MCF 10A (cell line): ENCODE data around the gene INAFM2. TPM values are rescaled to one million over a fixed set of nuclear protein-coding genes. Genes with fewer than 3 reads are reported as not detected.
A peak's percentile ranks its signal among the peaks of the same experiment; 100 is the strongest.

ENCODE experiments used
- BruUV-seq: library from RNA; stranded (reverse); fragments of 400-500 nt; replicated peaks from 2 replicates; lab custom pipeline; 2021; lab: Mats Ljungman, UMichigan
- CTCF ChIA-PET: fragments of 300-600 bp; sonication (Branson Sonifier 250); formaldehyde crosslinking; extraction: SDS; loops from one replicate; lab custom pipeline; 2021; ENCODE audit warnings: antibody characterized with exemption, inconsistent platforms; lab: Yijun Ruan, JAX
- POLR2A ChIA-PET: fragments of 300-600, 350-650 bp; sonication (Branson Sonifier 250); formaldehyde crosslinking; extraction: SDS; loops from one replicate; lab custom pipeline; 2020; ENCODE audit warnings: antibody characterized with exemption, inconsistent platforms; lab: Yijun Ruan, JAX
- DNase-seq: peaks from one replicate; pipeline ENCODE4 v3.0.0-alpha.2; 2018; ENCODE audit not compliant: unreplicated experiment
- H3K27ac Mint-ChIP-seq: one replicate; pipeline ENCODE4 v1.8.0; 2022; ENCODE audit warnings: mild to moderate bottlenecking, low read depth, mixed read lengths; ENCODE audit not compliant: unreplicated experiment
- H3K27me3 Mint-ChIP-seq: one replicate; pipeline ENCODE4 v1.8.0; 2022; ENCODE audit warnings: mixed read lengths; ENCODE audit not compliant: insufficient read depth, unreplicated experiment
- H3K36me3 Mint-ChIP-seq: one replicate; pipeline ENCODE4 v1.8.0; 2022; ENCODE audit warnings: mild to moderate bottlenecking, moderate library complexity, mixed read lengths; ENCODE audit not compliant: insufficient read depth, unreplicated experiment
- H3K4me1 Mint-ChIP-seq: one replicate; pipeline ENCODE4 v1.8.0; 2022; ENCODE audit warnings: mixed read lengths; ENCODE audit not compliant: insufficient read depth, unreplicated experiment
- H3K4me3 Mint-ChIP-seq: one replicate; pipeline ENCODE4 v1.8.0; 2022; ENCODE audit warnings: mild to moderate bottlenecking, moderate library complexity, mixed read lengths; ENCODE audit not compliant: unreplicated experiment
- H3K9me3 Mint-ChIP-seq: one replicate; pipeline ENCODE4 v1.8.0; 2022; ENCODE audit warnings: mixed read lengths; ENCODE audit not compliant: unreplicated experiment
- CTCF ChIP-seq: fragments of 200-600 bp; IDR thresholded peaks from one replicate; pipeline ENCODE4 v1.8.0; 2022; ENCODE audit warnings: antibody characterized with exemption, mild to moderate bottlenecking; ENCODE audit not compliant: unreplicated experiment
- intact Hi-C: fragments of 100-400 bp; cut with micrococcal nuclease; formaldehyde crosslinking; loops from 2 replicates; pipeline ENCODE4 v1.14.1; 2022
- total RNA-seq: library from RNA; stranded (reverse); gene quantifications from 2 replicates; pipeline ENCODE4 v1.2.3, GENCODE V29; 2022

The INAFM2 gene
- total RNA-seq, 1 experiment from 2014 or later: 15.7 TPM

GRCh38 chr15:40328751-40329150 lies 5.3 kb downstream of the INAFM2 start:
- no peak overlapping the region for H3K27ac Mint-ChIP-seq
- peaks cover 41% of the 10 kb centered on the region for H3K4me1 Mint-ChIP-seq
- no peak for TF ChIP-seq CTCF
- ChIA-PET POLR2A (interaction anchor here (0.7 to 5.7 kb wide), 7 partner anchors 10 to 548 kb away, joined by 3 to 62 read pairs (median 3); partner anchors contain the start of genes CCDC9B, IVD and KNSTRN), CTCF (interaction anchor here (0.8 to 7.5 kb wide), 11 partner anchors 9 to 112 kb away, joined by 3 to 105 read pairs (median 4); partner anchors contain the start of gene CCDC9B)
- H3K9me3 Mint-ChIP-seq: no peaks in the 10 kb centered on the region
- intact Hi-C loops: no loop called here
- no peak overlapping the region for H3K4me3 Mint-ChIP-seq
- TSS peak; percentile 5 for BruUV-seq
- no peaks in the 10 kb centered on the region for H3K27me3 Mint-ChIP-seq
- DNase-seq: no peak
- H3K36me3 Mint-ChIP-seq: peaks cover 24% of the 10 kb centered on the region

GRCh38 chr15:40329804-40330203 lies 6.3 kb downstream of the INAFM2 start:
- H3K4me1 Mint-ChIP-seq: peaks cover 40% of the 10 kb centered on the region
- intact Hi-C loops: no loop called here
- H3K36me3 Mint-ChIP-seq: peaks cover 29% of the 10 kb centered on the region
- H3K27me3 Mint-ChIP-seq: no peaks in the 10 kb centered on the region
- BruUV-seq: no TSS peak
- H3K4me3 Mint-ChIP-seq: no peak overlapping the region
- POLR2A ChIA-PET: interaction anchor here (5.7 kb wide), 1 partner anchor 9 kb away, joined by 62 read pairs; the partner anchor contains the start of gene CCDC9B
- no peak overlapping the region for H3K27ac Mint-ChIP-seq
- CTCF ChIA-PET: interaction anchor here (0.6 to 7.5 kb wide), 4 partner anchors 8 to 92 kb away, joined by 3 to 105 read pairs (median 8); partner anchors contain the start of gene CCDC9B
- TF ChIP-seq CTCF: no peak
- DNase-seq: no peak
- no peaks in the 10 kb centered on the region for H3K9me3 Mint-ChIP-seq

- Mint-ChIP-seq H3K4me3 (no peak overlapping the region), H3K9me3 (no peaks in the 10 kb centered on the region), H3K36me3 (peaks cover 29% of the 10 kb centered on the region), H3K27me3 (no peaks in the 10 kb centered on the region), H3K27ac (no peak overlapping the region), H3K4me1 (peaks cover 39% of the 10 kb centered on the region)
- no peak for DNase-seq
- intact Hi-C loops: no loop called here
- TF ChIP-seq CTCF: no peak
- BruUV-seq: TSS peak; percentile 3
- CTCF ChIA-PET: interaction anchor here (0.6 to 7.5 kb wide), 5 partner anchors 8 to 92 kb away, joined by 3 to 105 read pairs (median 12); partner anchors contain the start of gene CCDC9B
- POLR2A ChIA-PET: interaction anchor here (0.7 to 1.5 kb wide), 2 partner anchors 9 to 35 kb away, joined by 3 to 7 read pairs; partner anchors contain the start of gene CCDC9B
These were observed 6.9 kb downstream of the INAFM2 start for GRCh38 chr15:40330368-40330836.

- BruUV-seq: no TSS peak
- intact Hi-C loops: no loop called here
- Mint-ChIP-seq H3K27ac (no peak overlapping the region), H3K27me3 (no peaks in the 10 kb centered on the region), H3K4me1 (peaks cover 39% of the 10 kb centered on the region), H3K36me3 (peaks cover 25% of the 10 kb centered on the region), H3K9me3 (no peaks in the 10 kb centered on the region), H3K4me3 (no peak overlapping the region)
- ChIA-PET POLR2A (interaction anchor here (0.7 to 1.5 kb wide), 2 partner anchors 9 to 35 kb away, joined by 3 to 7 read pairs; partner anchors contain the start of gene CCDC9B), CTCF (interaction anchor here (0.8 to 7.5 kb wide), 5 partner anchors 8 to 123 kb away, joined by 3 to 105 read pairs (median 12); partner anchors contain the start of gene CCDC9B)
- DNase-seq: no peak
- no peak for TF ChIP-seq CTCF
These were observed 7.5 kb downstream of the INAFM2 start for GRCh38 chr15:40331026-40331425.
